HG03135 (cell line): ENCODE measurements around the gene FANK1.

Source experiments
- ATAC-seq: cut with Tn5 transposase; IDR thresholded peaks from one replicate; pipeline ENCODE4 v1.9.1; 2021; ENCODE audit warnings: mild to moderate bottlenecking, moderate library complexity; ENCODE audit not compliant: unreplicated experiment

The FANK1 gene

GRCh38 chr10:126057494-126057893, 161.1 kb downstream of the FANK1 start:
- no peak for ATAC-seq

GRCh38 chr10:126058104-126058503, 161.7 kb downstream of the FANK1 start:
- no peak for ATAC-seq

- ATAC-seq, result no peak
Measured at GRCh38 chr10:126058507-126058906, 162.1 kb downstream of the FANK1 start.
